ENCODE measurements around the gene SNAPC5.

DNA sequence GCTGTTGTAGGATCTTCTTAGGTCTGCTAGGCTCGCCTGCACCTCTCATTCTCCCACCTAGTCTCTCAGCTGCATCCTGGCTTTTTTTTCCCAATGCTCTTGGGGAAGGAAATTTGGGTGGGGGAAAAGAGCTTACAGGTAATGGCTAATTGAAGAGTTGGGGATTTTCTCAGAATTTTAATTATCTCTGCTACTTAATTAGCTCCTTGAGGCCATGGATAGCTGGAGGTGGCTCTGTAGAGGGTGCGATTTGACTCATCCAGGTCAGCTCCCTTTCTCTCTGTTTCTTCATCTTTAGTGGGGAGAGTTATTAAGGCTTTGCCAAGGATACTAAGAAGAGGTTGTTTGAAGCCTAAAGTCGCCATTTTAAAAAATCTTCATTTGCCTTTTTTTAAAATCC is 22.6 kb downstream of the SNAPC5 start:
- TF ChIP-seq, protein P1, sequence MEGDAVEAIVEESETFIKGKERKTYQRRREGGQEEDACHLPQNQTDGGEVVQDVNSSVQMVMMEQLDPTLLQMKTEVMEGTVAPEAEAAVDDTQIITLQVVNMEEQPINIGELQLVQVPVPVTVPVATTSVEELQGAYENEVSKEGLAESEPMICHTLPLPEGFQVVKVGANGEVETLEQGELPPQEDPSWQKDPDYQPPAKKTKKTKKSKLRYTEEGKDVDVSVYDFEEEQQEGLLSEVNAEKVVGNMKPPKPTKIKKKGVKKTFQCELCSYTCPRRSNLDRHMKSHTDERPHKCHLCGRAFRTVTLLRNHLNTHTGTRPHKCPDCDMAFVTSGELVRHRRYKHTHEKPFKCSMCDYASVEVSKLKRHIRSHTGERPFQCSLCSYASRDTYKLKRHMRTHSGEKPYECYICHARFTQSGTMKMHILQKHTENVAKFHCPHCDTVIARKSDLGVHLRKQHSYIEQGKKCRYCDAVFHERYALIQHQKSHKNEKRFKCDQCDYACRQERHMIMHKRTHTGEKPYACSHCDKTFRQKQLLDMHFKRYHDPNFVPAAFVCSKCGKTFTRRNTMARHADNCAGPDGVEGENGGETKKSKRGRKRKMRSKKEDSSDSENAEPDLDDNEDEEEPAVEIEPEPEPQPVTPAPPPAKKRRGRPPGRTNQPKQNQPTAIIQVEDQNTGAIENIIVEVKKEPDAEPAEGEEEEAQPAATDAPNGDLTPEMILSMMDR (IDR thresholded peaks at IDR 0.05) = no peak
- no peak for TF ChIP-seq POLR2A (IDR thresholded peaks at IDR 0.05)
